HEK293 (cell line): ENCODE data around the gene RAD51C.

Experiments used
- HOXC10 ChIP-seq: sonication (generic); formaldehyde crosslinking; IDR thresholded peaks from 2 replicates; pipeline ENCODE4 v1.8.1; 2023; ENCODE audit warnings: mild to moderate bottlenecking, missing genetic modification reagents
- IKZF3 ChIP-seq: fragments of 450-650 bp; IDR thresholded peaks from 2 replicates; pipeline ENCODE4 v1.5.0; 2018; ENCODE audit warnings: missing biosample characterization, mild to moderate bottlenecking, missing genetic modification characterization, moderate library complexity
- SALL2 ChIP-seq: fragments of 450-650 bp; formaldehyde crosslinking; IDR thresholded peaks from 2 replicates; pipeline ENCODE4 v1.5.0; 2017; ENCODE audit warnings: missing biosample characterization, mild to moderate bottlenecking, missing genetic modification characterization, borderline replicate concordance
- ZBTB1 ChIP-seq: fragments of 450-650 bp; formaldehyde crosslinking; IDR thresholded peaks from 2 replicates; pipeline ENCODE4 v1.5.1; 2016; ENCODE audit warnings: missing biosample characterization, missing genetic modification characterization
- ZBTB7A ChIP-seq: fragments of 450-650 bp; formaldehyde crosslinking; IDR thresholded peaks from 2 replicates; pipeline ENCODE4 v1.5.1; 2016; ENCODE audit warnings: low read depth, missing biosample characterization, missing genetic modification characterization
- ZNF16 ChIP-seq: fragments of 450-650 bp; formaldehyde crosslinking; IDR thresholded peaks from 2 replicates; pipeline ENCODE4 v1.5.1; 2016; ENCODE audit warnings: low read depth, missing biosample characterization, missing genetic modification characterization
- ZNF2 ChIP-seq: fragments of 450-650 bp; formaldehyde crosslinking; IDR thresholded peaks from 2 replicates; pipeline ENCODE4 v1.5.1; 2016; ENCODE audit warnings: missing biosample characterization, missing genetic modification characterization
- ZNF600 ChIP-seq: fragments of 450-650 bp; formaldehyde crosslinking; IDR thresholded peaks from 2 replicates; pipeline ENCODE4 v1.5.1; 2016; ENCODE audit warnings: missing biosample characterization, missing genetic modification characterization
- ZNF610 ChIP-seq: fragments of 450-650 bp; formaldehyde crosslinking; IDR thresholded peaks from 2 replicates; pipeline ENCODE4 v1.5.1; 2016; ENCODE audit warnings: missing biosample characterization, missing genetic modification characterization, borderline replicate concordance
- TF ChIP-seq, protein P1 (sequence below): fragments of 450-650 bp; formaldehyde crosslinking; IDR thresholded peaks from 2 replicates; pipeline ENCODE4 v1.5.1; 2016; ENCODE audit warnings: missing biosample characterization, missing genetic modification characterization
- TF ChIP-seq, protein P2 (sequence below): fragments of 450-650 bp; formaldehyde crosslinking; IDR thresholded peaks from 2 replicates; pipeline ENCODE4 v1.5.0; 2017; ENCODE audit warnings: missing biosample characterization, missing genetic modification characterization, borderline replicate concordance
- TF ChIP-seq, protein P3 (sequence below): fragments of 450-650 bp; formaldehyde crosslinking; IDR thresholded peaks from 2 replicates; pipeline ENCODE4 v1.5.1; 2016; ENCODE audit warnings: missing biosample characterization, missing genetic modification characterization
- TF ChIP-seq, protein P4 (sequence below): fragments of 450-650 bp; formaldehyde crosslinking; IDR thresholded peaks from 2 replicates; pipeline ENCODE4 v1.5.1; 2016; ENCODE audit warnings: missing biosample characterization, missing genetic modification characterization
- TF ChIP-seq, protein P5 (sequence below): fragments of 450-650 bp; formaldehyde crosslinking; conservative IDR thresholded peaks from 2 replicates; pipeline ENCODE4 v1.5.1; 2016; ENCODE audit warnings: low read depth, missing biosample characterization, missing genetic modification characterization
- TF ChIP-seq, protein P6 (sequence below): fragments of 450-650 bp; formaldehyde crosslinking; IDR thresholded peaks from 2 replicates; pipeline ENCODE4 v1.5.1; 2016; ENCODE audit warnings: missing biosample characterization, missing genetic modification characterization
- TF ChIP-seq, protein P7 (sequence below): fragments of 450-650 bp; formaldehyde crosslinking; IDR thresholded peaks from 2 replicates; pipeline ENCODE4 v1.5.1; 2016; ENCODE audit warnings: missing biosample characterization, missing genetic modification characterization

Gene RAD51C

DNA sequence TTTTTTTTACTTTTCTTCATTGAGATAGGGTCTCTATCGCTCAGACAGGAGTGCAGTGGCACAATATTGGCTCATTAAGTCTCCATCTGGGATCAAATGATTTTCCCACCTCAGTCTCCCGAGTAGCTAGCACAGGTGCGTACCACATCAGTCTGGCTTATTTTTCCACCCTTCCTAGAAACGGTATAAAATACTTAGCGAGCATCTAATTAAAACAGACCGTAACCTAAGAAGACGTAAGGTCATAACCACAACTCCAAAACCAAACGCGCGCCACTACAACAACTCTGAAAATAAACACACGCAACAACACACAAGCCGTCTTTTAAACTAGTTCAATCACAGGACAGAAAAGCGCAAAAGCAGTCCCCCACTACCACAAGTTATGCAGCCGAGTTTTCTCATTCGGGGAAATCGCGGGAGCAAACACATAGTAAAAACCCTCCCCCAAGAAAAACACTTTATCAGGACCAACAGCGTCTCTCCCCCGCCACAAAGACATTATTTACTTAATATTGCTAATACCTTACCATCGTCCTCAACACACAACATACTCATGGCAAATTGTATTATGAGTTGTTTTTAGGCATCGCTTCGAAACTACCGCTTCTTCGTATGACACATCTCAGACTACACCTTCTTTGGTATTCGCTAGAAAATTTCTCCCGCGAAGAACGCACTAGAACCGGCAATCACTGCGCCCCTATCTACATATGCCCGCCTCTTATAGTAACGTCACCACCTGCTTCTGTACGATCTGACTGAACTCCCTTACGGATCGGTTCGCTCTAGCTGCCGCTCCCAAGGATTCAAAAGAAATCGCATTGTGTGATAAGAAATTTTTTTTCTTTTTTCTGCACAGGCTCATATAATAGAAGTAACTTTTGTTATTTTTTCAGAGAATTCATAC is 33.3 kb upstream of the RAD51C start (continued):
- no peak for TF ChIP-seq ZNF16 (tag by site-specific recombination)
- TF ChIP-seq SALL2 (tag by site-specific recombination), result no peak
- TF ChIP-seq, protein P1, sequence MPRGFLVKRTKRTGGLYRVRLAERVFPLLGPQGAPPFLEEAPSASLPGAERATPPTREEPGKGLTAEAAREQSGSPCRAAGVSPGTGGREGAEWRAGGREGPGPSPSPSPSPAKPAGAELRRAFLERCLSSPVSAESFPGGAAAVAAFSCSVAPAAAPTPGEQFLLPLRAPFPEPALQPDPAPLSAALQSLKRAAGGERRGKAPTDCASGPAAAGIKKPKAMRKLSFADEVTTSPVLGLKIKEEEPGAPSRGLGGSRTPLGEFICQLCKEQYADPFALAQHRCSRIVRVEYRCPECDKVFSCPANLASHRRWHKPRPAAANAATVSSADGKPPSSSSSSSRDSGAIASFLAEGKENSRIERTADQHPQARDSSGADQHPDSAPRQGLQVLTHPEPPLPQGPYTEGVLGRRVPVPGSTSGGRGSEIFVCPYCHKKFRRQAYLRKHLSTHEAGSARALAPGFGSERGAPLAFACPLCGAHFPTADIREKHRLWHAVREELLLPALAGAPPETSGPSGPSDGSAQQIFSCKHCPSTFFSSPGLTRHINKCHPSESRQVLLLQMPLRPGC (tag by site-specific recombination), result peak; percentile 48
- TF ChIP-seq ZBTB1 (tag by site-specific recombination), result no peak
- TF ChIP-seq, protein P2, sequence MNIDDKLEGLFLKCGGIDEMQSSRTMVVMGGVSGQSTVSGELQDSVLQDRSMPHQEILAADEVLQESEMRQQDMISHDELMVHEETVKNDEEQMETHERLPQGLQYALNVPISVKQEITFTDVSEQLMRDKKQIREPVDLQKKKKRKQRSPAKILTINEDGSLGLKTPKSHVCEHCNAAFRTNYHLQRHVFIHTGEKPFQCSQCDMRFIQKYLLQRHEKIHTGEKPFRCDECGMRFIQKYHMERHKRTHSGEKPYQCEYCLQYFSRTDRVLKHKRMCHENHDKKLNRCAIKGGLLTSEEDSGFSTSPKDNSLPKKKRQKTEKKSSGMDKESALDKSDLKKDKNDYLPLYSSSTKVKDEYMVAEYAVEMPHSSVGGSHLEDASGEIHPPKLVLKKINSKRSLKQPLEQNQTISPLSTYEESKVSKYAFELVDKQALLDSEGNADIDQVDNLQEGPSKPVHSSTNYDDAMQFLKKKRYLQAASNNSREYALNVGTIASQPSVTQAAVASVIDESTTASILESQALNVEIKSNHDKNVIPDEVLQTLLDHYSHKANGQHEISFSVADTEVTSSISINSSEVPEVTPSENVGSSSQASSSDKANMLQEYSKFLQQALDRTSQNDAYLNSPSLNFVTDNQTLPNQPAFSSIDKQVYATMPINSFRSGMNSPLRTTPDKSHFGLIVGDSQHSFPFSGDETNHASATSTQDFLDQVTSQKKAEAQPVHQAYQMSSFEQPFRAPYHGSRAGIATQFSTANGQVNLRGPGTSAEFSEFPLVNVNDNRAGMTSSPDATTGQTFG (tag by site-specific recombination), result 0 out of 2 replicates have a peak, but pooled peaks have one; percentile 19
- no peak for TF ChIP-seq HOXC10 (CRISPR knock-in tag)
- TF ChIP-seq, protein P3, sequence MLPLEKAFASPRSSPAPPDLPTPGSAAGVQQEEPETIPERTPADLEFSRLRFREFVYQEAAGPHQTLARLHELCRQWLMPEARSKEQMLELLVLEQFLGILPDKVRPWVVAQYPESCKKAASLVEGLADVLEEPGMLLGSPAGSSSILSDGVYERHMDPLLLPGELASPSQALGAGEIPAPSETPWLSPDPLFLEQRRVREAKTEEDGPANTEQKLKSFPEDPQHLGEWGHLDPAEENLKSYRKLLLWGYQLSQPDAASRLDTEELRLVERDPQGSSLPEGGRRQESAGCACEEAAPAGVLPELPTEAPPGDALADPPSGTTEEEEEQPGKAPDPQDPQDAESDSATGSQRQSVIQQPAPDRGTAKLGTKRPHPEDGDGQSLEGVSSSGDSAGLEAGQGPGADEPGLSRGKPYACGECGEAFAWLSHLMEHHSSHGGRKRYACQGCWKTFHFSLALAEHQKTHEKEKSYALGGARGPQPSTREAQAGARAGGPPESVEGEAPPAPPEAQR (tag by site-specific recombination), result no peak
- TF ChIP-seq, protein P4, sequence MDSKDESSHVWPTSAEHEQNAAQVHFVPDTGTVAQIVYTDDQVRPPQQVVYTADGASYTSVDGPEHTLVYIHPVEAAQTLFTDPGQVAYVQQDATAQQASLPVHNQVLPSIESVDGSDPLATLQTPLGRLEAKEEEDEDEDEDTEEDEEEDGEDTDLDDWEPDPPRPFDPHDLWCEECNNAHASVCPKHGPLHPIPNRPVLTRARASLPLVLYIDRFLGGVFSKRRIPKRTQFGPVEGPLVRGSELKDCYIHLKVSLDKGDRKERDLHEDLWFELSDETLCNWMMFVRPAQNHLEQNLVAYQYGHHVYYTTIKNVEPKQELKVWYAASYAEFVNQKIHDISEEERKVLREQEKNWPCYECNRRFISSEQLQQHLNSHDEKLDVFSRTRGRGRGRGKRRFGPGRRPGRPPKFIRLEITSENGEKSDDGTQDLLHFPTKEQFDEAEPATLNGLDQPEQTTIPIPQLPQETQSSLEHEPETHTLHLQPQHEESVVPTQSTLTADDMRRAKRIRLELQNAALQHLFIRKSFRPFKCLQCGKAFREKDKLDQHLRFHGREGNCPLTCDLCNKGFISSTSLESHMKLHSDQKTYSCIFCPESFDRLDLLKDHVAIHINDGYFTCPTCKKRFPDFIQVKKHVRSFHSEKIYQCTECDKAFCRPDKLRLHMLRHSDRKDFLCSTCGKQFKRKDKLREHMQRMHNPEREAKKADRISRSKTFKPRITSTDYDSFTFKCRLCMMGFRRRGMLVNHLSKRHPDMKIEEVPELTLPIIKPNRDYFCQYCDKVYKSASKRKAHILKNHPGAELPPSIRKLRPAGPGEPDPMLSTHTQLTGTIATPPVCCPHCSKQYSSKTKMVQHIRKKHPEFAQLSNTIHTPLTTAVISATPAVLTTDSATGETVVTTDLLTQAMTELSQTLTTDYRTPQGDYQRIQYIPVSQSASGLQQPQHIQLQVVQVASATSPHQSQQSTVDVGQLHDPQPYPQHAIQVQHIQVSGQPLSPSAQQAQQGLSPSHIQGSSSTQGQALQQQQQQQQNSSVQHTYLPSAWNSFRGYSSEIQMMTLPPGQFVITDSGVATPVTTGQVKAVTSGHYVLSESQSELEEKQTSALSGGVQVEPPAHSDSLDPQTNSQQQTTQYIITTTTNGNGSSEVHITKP (tag by site-specific recombination), result peak; percentile 84
- TF ChIP-seq, protein P5, sequence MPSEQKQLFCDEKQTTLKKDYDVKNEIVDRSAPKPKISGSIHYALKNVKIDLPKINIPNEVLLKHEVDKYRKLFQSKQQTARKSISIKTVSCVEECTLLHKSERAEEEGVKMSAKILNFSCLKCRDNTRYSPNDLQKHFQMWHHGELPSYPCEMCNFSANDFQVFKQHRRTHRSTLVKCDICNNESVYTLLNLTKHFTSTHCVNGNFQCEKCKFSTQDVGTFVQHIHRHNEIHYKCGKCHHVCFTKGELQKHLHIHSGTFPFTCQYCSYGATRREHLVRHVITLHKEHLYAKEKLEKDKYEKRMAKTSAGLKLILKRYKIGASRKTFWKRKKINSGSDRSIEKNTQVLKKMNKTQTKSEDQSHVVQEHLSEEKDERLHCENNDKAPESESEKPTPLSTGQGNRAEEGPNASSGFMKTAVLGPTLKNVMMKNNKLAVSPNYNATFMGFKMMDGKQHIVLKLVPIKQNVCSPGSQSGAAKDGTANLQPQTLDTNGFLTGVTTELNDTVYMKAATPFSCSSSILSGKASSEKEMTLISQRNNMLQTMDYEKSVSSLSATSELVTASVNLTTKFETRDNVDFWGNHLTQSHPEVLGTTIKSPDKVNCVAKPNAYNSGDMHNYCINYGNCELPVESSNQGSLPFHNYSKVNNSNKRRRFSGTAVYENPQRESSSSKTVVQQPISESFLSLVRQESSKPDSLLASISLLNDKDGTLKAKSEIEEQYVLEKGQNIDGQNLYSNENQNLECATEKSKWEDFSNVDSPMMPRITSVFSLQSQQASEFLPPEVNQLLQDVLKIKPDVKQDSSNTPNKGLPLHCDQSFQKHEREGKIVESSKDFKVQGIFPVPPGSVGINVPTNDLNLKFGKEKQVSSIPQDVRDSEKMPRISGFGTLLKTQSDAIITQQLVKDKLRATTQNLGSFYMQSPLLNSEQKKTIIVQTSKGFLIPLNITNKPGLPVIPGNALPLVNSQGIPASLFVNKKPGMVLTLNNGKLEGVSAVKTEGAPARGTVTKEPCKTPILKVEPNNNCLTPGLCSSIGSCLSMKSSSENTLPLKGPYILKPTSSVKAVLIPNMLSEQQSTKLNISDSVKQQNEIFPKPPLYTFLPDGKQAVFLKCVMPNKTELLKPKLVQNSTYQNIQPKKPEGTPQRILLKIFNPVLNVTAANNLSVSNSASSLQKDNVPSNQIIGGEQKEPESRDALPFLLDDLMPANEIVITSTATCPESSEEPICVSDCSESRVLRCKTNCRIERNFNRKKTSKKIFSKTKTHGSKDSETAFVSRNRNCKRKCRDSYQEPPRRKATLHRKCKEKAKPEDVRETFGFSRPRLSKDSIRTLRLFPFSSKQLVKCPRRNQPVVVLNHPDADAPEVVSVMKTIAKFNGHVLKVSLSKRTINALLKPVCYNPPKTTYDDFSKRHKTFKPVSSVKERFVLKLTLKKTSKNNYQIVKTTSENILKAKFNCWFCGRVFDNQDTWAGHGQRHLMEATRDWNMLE, result peak; percentile 35; the same call in 1 of the 2 replicates
- TF ChIP-seq ZNF610, result peak; percentile 77
- TF ChIP-seq, protein P6, sequence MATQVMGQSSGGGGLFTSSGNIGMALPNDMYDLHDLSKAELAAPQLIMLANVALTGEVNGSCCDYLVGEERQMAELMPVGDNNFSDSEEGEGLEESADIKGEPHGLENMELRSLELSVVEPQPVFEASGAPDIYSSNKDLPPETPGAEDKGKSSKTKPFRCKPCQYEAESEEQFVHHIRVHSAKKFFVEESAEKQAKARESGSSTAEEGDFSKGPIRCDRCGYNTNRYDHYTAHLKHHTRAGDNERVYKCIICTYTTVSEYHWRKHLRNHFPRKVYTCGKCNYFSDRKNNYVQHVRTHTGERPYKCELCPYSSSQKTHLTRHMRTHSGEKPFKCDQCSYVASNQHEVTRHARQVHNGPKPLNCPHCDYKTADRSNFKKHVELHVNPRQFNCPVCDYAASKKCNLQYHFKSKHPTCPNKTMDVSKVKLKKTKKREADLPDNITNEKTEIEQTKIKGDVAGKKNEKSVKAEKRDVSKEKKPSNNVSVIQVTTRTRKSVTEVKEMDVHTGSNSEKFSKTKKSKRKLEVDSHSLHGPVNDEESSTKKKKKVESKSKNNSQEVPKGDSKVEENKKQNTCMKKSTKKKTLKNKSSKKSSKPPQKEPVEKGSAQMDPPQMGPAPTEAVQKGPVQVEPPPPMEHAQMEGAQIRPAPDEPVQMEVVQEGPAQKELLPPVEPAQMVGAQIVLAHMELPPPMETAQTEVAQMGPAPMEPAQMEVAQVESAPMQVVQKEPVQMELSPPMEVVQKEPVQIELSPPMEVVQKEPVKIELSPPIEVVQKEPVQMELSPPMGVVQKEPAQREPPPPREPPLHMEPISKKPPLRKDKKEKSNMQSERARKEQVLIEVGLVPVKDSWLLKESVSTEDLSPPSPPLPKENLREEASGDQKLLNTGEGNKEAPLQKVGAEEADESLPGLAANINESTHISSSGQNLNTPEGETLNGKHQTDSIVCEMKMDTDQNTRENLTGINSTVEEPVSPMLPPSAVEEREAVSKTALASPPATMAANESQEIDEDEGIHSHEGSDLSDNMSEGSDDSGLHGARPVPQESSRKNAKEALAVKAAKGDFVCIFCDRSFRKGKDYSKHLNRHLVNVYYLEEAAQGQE (tag by site-specific recombination), result peak; percentile 16
- peak; percentile 83 for TF ChIP-seq IKZF3
- TF ChIP-seq, protein P7, sequence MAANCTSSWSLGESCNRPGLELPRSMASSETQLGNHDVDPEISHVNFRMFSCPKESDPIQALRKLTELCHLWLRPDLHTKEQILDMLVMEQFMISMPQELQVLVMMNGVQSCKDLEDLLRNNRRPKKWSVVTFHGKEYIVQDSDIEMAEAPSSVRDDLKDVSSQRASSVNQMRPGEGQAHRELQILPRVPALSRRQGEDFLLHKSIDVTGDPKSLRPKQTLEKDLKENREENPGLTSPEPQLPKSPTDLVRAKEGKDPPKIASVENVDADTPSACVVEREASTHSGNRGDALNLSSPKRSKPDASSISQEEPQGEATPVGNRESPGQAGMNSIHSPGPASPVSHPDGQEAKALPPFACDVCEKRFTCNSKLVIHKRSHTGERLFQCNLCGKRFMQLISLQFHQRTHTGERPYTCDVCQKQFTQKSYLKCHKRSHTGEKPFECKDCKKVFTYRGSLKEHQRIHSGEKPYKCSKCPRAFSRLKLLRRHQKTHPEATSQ (tag by site-specific recombination), result no peak
- peak; percentile 98 for TF ChIP-seq ZNF600
- peak; percentile 93 for TF ChIP-seq ZNF2 (tag by site-specific recombination)
- peak; percentile 19; the same call in 1 of the 2 replicates for TF ChIP-seq ZBTB7A (tag by site-specific recombination)
